ENCODE data around the gene TRMU. TPM values are rescaled to one million over a fixed set of nuclear protein-coding genes. Genes with fewer than 3 reads are reported as not detected.

The TRMU gene
- total and polyA plus RNA-seq, 4 experiments from 2014 or later, result 14.5 to 93.0 (median 48.6) TPM

- no peaks in the 10 kb centered on the region for H3K27me3 ChIP-seq (ENCODE audit: insufficient read depth, low read length)
- CTCF ChIA-PET (ENCODE audit: partially characterized antibody), result no interaction called here
- H3K27ac ChIP-seq (ENCODE audit: low read depth, low read length), result no peak overlapping the region
- H3K27me3 Mint-ChIP-seq, result no peaks in the 10 kb centered on the region
- H3K4me1 ChIP-seq (ENCODE audit: insufficient read depth, low read length), result no peaks in the 10 kb centered on the region
- no peak for DNase-seq
- peaks cover 0 to 6% (median 2%) of the 10 kb centered on the region in 4 donors for H3K4me1 Mint-ChIP-seq
- H3K36me3 ChIP-seq (ENCODE audit: insufficient read depth, low read length), result peaks cover 85% of the 10 kb centered on the region
- no peak overlapping the region for H3K4me3 ChIP-seq (ENCODE audit: low read length in 2 of 2)
- H3K36me3 Mint-ChIP-seq, result peaks cover 56 to 82% of the 10 kb centered on the region in 2 donors
- no peak overlapping the region for H3K27ac Mint-ChIP-seq
- no peak overlapping the region for H3K4me3 Mint-ChIP-seq
- H3K9me3 Mint-ChIP-seq, result no peaks in the 10 kb centered on the region
- POLR2A ChIA-PET (ENCODE audit: partially characterized antibody), result no interaction called here
- H3K9me3 ChIP-seq (ENCODE audit: control insufficient read depth in 1 of 2, low read length in 2 of 2), result no peaks in the 10 kb centered on the region
- intact Hi-C loops (cut with micrococcal nuclease), result no loop called here
These were observed 14.2 kb downstream of the TRMU start for GRCh38 chr22:46349681-46350080.

GRCh38 chr22:46350121-46350520, 14.6 kb downstream of the TRMU start:
- Mint-ChIP-seq H3K36me3 (peaks cover 56 to 80% of the 10 kb centered on the region in 2 donors), H3K4me3 (no peak overlapping the region), H3K27me3 (no peaks in the 10 kb centered on the region), H3K4me1 (peaks cover 0 to 6% (median 2%) of the 10 kb centered on the region in 4 donors), H3K9me3 (no peaks in the 10 kb centered on the region), H3K27ac (no peak overlapping the region)
- peaks cover 85% of the 10 kb centered on the region for H3K36me3 ChIP-seq (ENCODE audit: insufficient read depth, low read length)
- ChIA-PET POLR2A (ENCODE audit: partially characterized antibody) (no interaction called here), CTCF (ENCODE audit: partially characterized antibody) (no interaction called here)
- no peak overlapping the region for H3K27ac ChIP-seq (ENCODE audit: low read depth, low read length)
- intact Hi-C loops (cut with micrococcal nuclease), result no loop called here
- H3K27me3 ChIP-seq (ENCODE audit: insufficient read depth, low read length), result no peaks in the 10 kb centered on the region
- no peak overlapping the region for H3K4me3 ChIP-seq (ENCODE audit: low read length in 2 of 2)
- no peaks in the 10 kb centered on the region for H3K4me1 ChIP-seq (ENCODE audit: insufficient read depth, low read length)
- H3K9me3 ChIP-seq (ENCODE audit: control insufficient read depth in 1 of 2, low read length in 2 of 2), result no peaks in the 10 kb centered on the region
- no peak for DNase-seq

GRCh38 chr22:46350646-46351045, 15.1 kb downstream of the TRMU start:
- no peak overlapping the region for H3K27ac Mint-ChIP-seq
- Histone ChIP-seq H3K27me3 (ENCODE audit: insufficient read depth, low read length) (no peaks in the 10 kb centered on the region), H3K4me1 (ENCODE audit: insufficient read depth, low read length) (no peaks in the 10 kb centered on the region), H3K9me3 (ENCODE audit: control insufficient read depth in 1 of 2, low read length in 2 of 2) (no peaks in the 10 kb centered on the region), H3K27ac (ENCODE audit: low read depth, low read length) (no peak overlapping the region), H3K4me3 (ENCODE audit: low read length in 2 of 2) (no peak overlapping the region), H3K36me3 (ENCODE audit: insufficient read depth, low read length) (peaks cover 83% of the 10 kb centered on the region)
- H3K4me1 Mint-ChIP-seq, result peaks cover 0 to 5% (median 3%) of the 10 kb centered on the region in 4 donors
- H3K27me3 Mint-ChIP-seq, result no peaks in the 10 kb centered on the region
- H3K36me3 Mint-ChIP-seq, result peaks cover 53 to 83% of the 10 kb centered on the region in 2 donors
- intact Hi-C loops (cut with micrococcal nuclease), result no loop called here
- no peaks in the 10 kb centered on the region for H3K9me3 Mint-ChIP-seq
- POLR2A ChIA-PET (ENCODE audit: partially characterized antibody), result no interaction called here
- DNase-seq, result no peak
- no peak overlapping the region for H3K4me3 Mint-ChIP-seq
- CTCF ChIA-PET (ENCODE audit: partially characterized antibody), result no interaction called here

- Histone ChIP-seq H3K36me3 (ENCODE audit: insufficient read depth, low read length) (peaks cover 77% of the 10 kb centered on the region), H3K4me1 (ENCODE audit: insufficient read depth, low read length) (no peaks in the 10 kb centered on the region), H3K9me3 (ENCODE audit: control insufficient read depth in 1 of 2, low read length in 2 of 2) (no peaks in the 10 kb centered on the region), H3K27me3 (ENCODE audit: insufficient read depth, low read length) (no peaks in the 10 kb centered on the region), H3K27ac (ENCODE audit: low read depth, low read length) (no peak overlapping the region), H3K4me3 (ENCODE audit: low read length in 2 of 2) (no peak overlapping the region)
- Mint-ChIP-seq H3K4me1 (peaks cover 0 to 4% (median 1%) of the 10 kb centered on the region in 4 donors), H3K9me3 (no peaks in the 10 kb centered on the region), H3K4me3 (no peak overlapping the region), H3K36me3 (peaks cover 47 to 78% of the 10 kb centered on the region in 2 donors), H3K27ac (no peak overlapping the region), H3K27me3 (no peaks in the 10 kb centered on the region)
- intact Hi-C loops (cut with micrococcal nuclease), result no loop called here
- POLR2A ChIA-PET (ENCODE audit: partially characterized antibody), result interaction anchor here (1.1 kb wide), 1 partner anchor 17 kb away, joined by 3 read pairs; no protein-coding TSS in a partner anchor
- no peak for DNase-seq
- CTCF ChIA-PET (ENCODE audit: partially characterized antibody), result no interaction called here
These were observed 15.7 kb downstream of the TRMU start for GRCh38 chr22:46351131-46351735.

GRCh38 chr22:46351767-46352166, 16.3 kb downstream of the TRMU start:
- ChIA-PET POLR2A (ENCODE audit: partially characterized antibody) (interaction anchor here (1.1 kb wide), 1 partner anchor 18 kb away, joined by 3 read pairs; no protein-coding TSS in a partner anchor), CTCF (ENCODE audit: partially characterized antibody) (no interaction called here)
- Histone ChIP-seq H3K27ac (ENCODE audit: low read depth, low read length) (no peak overlapping the region), H3K27me3 (ENCODE audit: insufficient read depth, low read length) (no peaks in the 10 kb centered on the region), H3K9me3 (ENCODE audit: control insufficient read depth in 1 of 2, low read length in 2 of 2) (no peaks in the 10 kb centered on the region), H3K4me3 (ENCODE audit: low read length in 2 of 2) (no peak overlapping the region), H3K4me1 (ENCODE audit: insufficient read depth, low read length) (no peaks in the 10 kb centered on the region), H3K36me3 (ENCODE audit: insufficient read depth, low read length) (peaks cover 76% of the 10 kb centered on the region)
- H3K9me3 Mint-ChIP-seq, result no peaks in the 10 kb centered on the region
- H3K4me3 Mint-ChIP-seq, result no peak overlapping the region
- intact Hi-C loops (cut with micrococcal nuclease), result no loop called here
- no peaks in the 10 kb centered on the region for H3K27me3 Mint-ChIP-seq
- DNase-seq, result no peak
- no peak overlapping the region for H3K27ac Mint-ChIP-seq
- H3K36me3 Mint-ChIP-seq, result peaks cover 42 to 73% of the 10 kb centered on the region in 2 donors
- peaks cover 0 to 4% (median 1%) of the 10 kb centered on the region in 4 donors for H3K4me1 Mint-ChIP-seq

- ChIA-PET CTCF (ENCODE audit: partially characterized antibody) (no interaction called here), POLR2A (ENCODE audit: partially characterized antibody) (interaction anchor here (1.1 kb wide), 1 partner anchor 18 kb away, joined by 3 read pairs; no protein-coding TSS in a partner anchor)
- Histone ChIP-seq H3K27ac (ENCODE audit: low read depth, low read length) (no peak overlapping the region), H3K27me3 (ENCODE audit: insufficient read depth, low read length) (no peaks in the 10 kb centered on the region), H3K4me3 (ENCODE audit: low read length in 2 of 2) (no peak overlapping the region), H3K9me3 (ENCODE audit: control insufficient read depth in 1 of 2, low read length in 2 of 2) (no peaks in the 10 kb centered on the region), H3K4me1 (ENCODE audit: insufficient read depth, low read length) (no peaks in the 10 kb centered on the region), H3K36me3 (ENCODE audit: insufficient read depth, low read length) (peaks cover 72% of the 10 kb centered on the region)
- Mint-ChIP-seq H3K36me3 (peaks cover 39 to 71% of the 10 kb centered on the region in 2 donors), H3K9me3 (no peaks in the 10 kb centered on the region), H3K27ac (no peak overlapping the region), H3K27me3 (no peaks in the 10 kb centered on the region), H3K4me1 (peaks cover 0 to 4% (median 1%) of the 10 kb centered on the region in 4 donors), H3K4me3 (no peak overlapping the region)
- intact Hi-C loops (cut with micrococcal nuclease), result no loop called here
- DNase-seq, result no peak
These were observed 16.8 kb downstream of the TRMU start for GRCh38 chr22:46352276-46352675.

GRCh38 chr22:46352691-46353386, 17.3 kb downstream of the TRMU start:
- POLR2A ChIA-PET (ENCODE audit: partially characterized antibody), result no interaction called here
- Mint-ChIP-seq H3K36me3 (peaks cover 36 to 69% of the 10 kb centered on the region in 2 donors), H3K27ac (no peak overlapping the region)

More at GRCh38 chr22:46352691-46353386, 17.3 kb downstream of the TRMU start:
- CTCF ChIA-PET (ENCODE audit: partially characterized antibody), result no interaction called here
- intact Hi-C loops (cut with micrococcal nuclease), result no loop called here
- Histone ChIP-seq H3K27me3 (ENCODE audit: insufficient read depth, low read length) (no peaks in the 10 kb centered on the region), H3K4me3 (ENCODE audit: low read length in 2 of 2) (no peak overlapping the region), H3K36me3 (ENCODE audit: insufficient read depth, low read length) (peaks cover 67% of the 10 kb centered on the region), H3K27ac (ENCODE audit: low read depth, low read length) (no peak overlapping the region), H3K9me3 (ENCODE audit: control insufficient read depth in 1 of 2, low read length in 2 of 2) (no peaks in the 10 kb centered on the region), H3K4me1 (ENCODE audit: insufficient read depth, low read length) (no peaks in the 10 kb centered on the region)
- H3K4me1 Mint-ChIP-seq, result peaks cover 0 to 4% (median 1%) of the 10 kb centered on the region in 4 donors
- no peaks in the 10 kb centered on the region for H3K9me3 Mint-ChIP-seq
- H3K4me3 Mint-ChIP-seq, result no peak overlapping the region
- DNase-seq, result no peak
- H3K27me3 Mint-ChIP-seq, result no peaks in the 10 kb centered on the region

Measured in CD4-positive, alpha-beta memory T cell (primary cell).